K562 (cell line): Measurements from ENCODE around the gene TXNL4A. TPM values are rescaled to one million over a fixed set of nuclear protein-coding genes. Genes with fewer than 3 reads are reported as not detected.

Experiments
- ATAC-seq: fragments of 200-7000 bp; cut with Tn5 transposase; 3 replicates; pipeline ENCODE4 v1.9.1; 2020; ENCODE audit warnings: moderate library complexity
- BruUV-seq: library from RNA; stranded (reverse); fragments of 400-500 nt; replicated peaks from 2 replicates; lab custom pipeline; 2021; lab: Mats Ljungman, UMichigan
- CTCF ChIA-PET: fragments of 300-600 bp; formaldehyde crosslinking; extraction: SDS; loops from one replicate; lab custom pipeline; 2021; ENCODE audit warnings: low intra/inter-chr PET ratio; lab: Yijun Ruan, JAX
- POLR2A ChIA-PET: fragments of 300-600, 350-650 bp; sonication (Branson Sonifier 250); formaldehyde crosslinking; extraction: SDS; loops from one replicate; lab custom pipeline; 2021; ENCODE audit warnings: antibody characterized with exemption, inconsistent platforms; lab: Yijun Ruan, JAX
- DNase-seq, 4 experiments: peaks; one replicate each; pipeline versions ENCODE4 v3.0.0 to v3.0.0-alpha.2; 2011 to 2018; ENCODE audit warnings: low spot score in 3 of 4, mixed read lengths in 3 of 4; ENCODE audit errors: extremely low read depth in 1 of 4
- FAIRE-seq: peaks from 2 replicates; lab custom pipeline; 2011; peaks lifted over from hg19 to GRCh38; lab: Jason Lieb, UNC
- H2AFZ ChIP-seq: 2 replicates; pipeline ENCODE4 v1.6.0; 2011; ENCODE audit warnings: low read depth, low read length, control low read depth, inconsistent platforms
- H3K27ac ChIP-seq: fragments of 200-600 bp; 3 replicates; pipeline ENCODE4 v1.8.0; 2011; ENCODE audit warnings: low read depth, mild to moderate bottlenecking, control low read depth, inconsistent platforms, low read length, moderate library complexity, mixed read lengths; ENCODE audit errors: extremely low read depth
- H3K27me3 ChIP-seq, 2 experiments: fragments of 300-600 bp in 1 of 2; 2 replicates in 1 of 2; 3 replicates in 1 of 2; pipeline versions ENCODE4 v1.6.0 to v1.8.0; 2011; ENCODE audit warnings: inconsistent platforms in 2 of 2, low read length in 2 of 2, mild to moderate bottlenecking in 1 of 2, mixed read lengths in 1 of 2, moderate library complexity in 1 of 2; ENCODE audit not compliant: control insufficient read depth in 2 of 2, insufficient read depth in 2 of 2
- H3K36me3 ChIP-seq: fragments of 300-600 bp; 3 replicates; pipeline ENCODE4 v1.8.0; 2011; ENCODE audit warnings: mild to moderate bottlenecking, low read length, inconsistent platforms; ENCODE audit not compliant: control insufficient read depth, insufficient read depth
- H3K4me1 ChIP-seq, 2 experiments: fragments of 200-600 bp in 1 of 2; replicated peaks in 1 of 2; 2 replicates in 1 of 2; 3 replicates in 1 of 2; pipeline versions ENCODE4 v1.5.1 to v1.8.0; 2011; ENCODE audit warnings: inconsistent platforms in 2 of 2, low read length in 2 of 2, mild to moderate bottlenecking in 1 of 2, mixed read lengths in 1 of 2, moderate library complexity in 1 of 2; ENCODE audit not compliant: control insufficient read depth in 2 of 2, insufficient read depth in 2 of 2
- H3K4me2 ChIP-seq: 2 replicates; pipeline ENCODE4 v1.6.1; 2011; ENCODE audit warnings: low read length, control low read depth, inconsistent platforms, mixed read lengths; ENCODE audit not compliant: insufficient read depth
- H3K4me3 ChIP-seq: fragments of 200-600 bp; sonication (generic), shearing (Covaris generic); 2 replicates; pipeline ENCODE4 v1.5.1; 2016; ENCODE audit warnings: control low read depth, inconsistent platforms
- H3K79me2 ChIP-seq: fragments of 200-600 bp; 3 replicates; pipeline ENCODE4 v1.8.0; 2011; ENCODE audit warnings: low read length, inconsistent platforms; ENCODE audit not compliant: control insufficient read depth, insufficient read depth
- H3K9ac ChIP-seq, 2 experiments: 2 replicates each; pipeline versions ENCODE4 v1.6.0 to v1.6.1; 2011; ENCODE audit warnings: low read depth in 2 of 2, low read length in 2 of 2, control low read depth in 1 of 2, inconsistent platforms in 1 of 2, mild to moderate bottlenecking in 1 of 2, mixed read lengths in 1 of 2; ENCODE audit not compliant: insufficient read depth in 1 of 2
- H3K9me1 ChIP-seq: one replicate; pipeline ENCODE4 v1.6.0; 2011; ENCODE audit warnings: inconsistent platforms, mild to moderate bottlenecking, low read length, moderate library complexity; ENCODE audit not compliant: control insufficient read depth, insufficient read depth
- H3K9me3 ChIP-seq: replicated peaks from 2 replicates; pipeline ENCODE4 v1.5.1; 2011; ENCODE audit warnings: low read depth, low read length, inconsistent platforms; ENCODE audit not compliant: control insufficient read depth, insufficient read depth
- H4K20me1 ChIP-seq: replicated peaks from 2 replicates; pipeline ENCODE4 v1.6.1; 2011; ENCODE audit warnings: low read length, inconsistent platforms, mixed read lengths; ENCODE audit not compliant: control insufficient read depth, insufficient read depth
- ZNF696 ChIP-seq: fragments of 250-450 bp; sonication (Bioruptor Pico); conservative IDR thresholded peaks from 2 replicates; pipeline ENCODE4 v1.4.0; 2020; ENCODE audit warnings: mild to moderate bottlenecking, moderate library complexity
- WGBS: fragments of 100-300 bp; shearing (Covaris generic); methylation state at CpG from one replicate; pipeline ENCODE4 v1.1.6; 2016; ENCODE audit warnings: low coverage, mixed read lengths; ENCODE audit not compliant: insufficient coverage; ENCODE audit errors: missing lambda C conversion rate; 5-methylcytosine and 5-hydroxymethylcytosine counted together
- in situ Hi-C: fragments of 300-500 bp; cut with MboI; formaldehyde crosslinking; loops from 4 replicates; pipeline ENCODE4 v1.15.0; 2018; ENCODE audit warnings: inconsistent platforms, mixed read lengths
- intact Hi-C: fragments of 100-400 bp; cut with micrococcal nuclease; formaldehyde crosslinking; loops from 2 replicates; pipeline ENCODE4 v1.14.2; 2022
- polyA plus RNA-seq, 8 experiments: library from polyadenylated mRNA; depleted of rRNA in 4 of 8; stranded (reverse) in 5 of 8; unstranded in 3 of 8; fragments of >200 nt; fragmentation: Nextera tagmentation in 2 of 8; fragmentation: Illumina TruSeq in 1 of 8; extraction: Ambion mirVana in 2 of 8; extraction: Trizol in 1 of 8; gene quantifications; 2 replicates each; pipeline versions ENCODE4 v1.2.1 to v1.2.3, GENCODE V29; 2011 to 2014; ENCODE audit warnings: inconsistent platforms in 1 of 8, missing spikeins in 1 of 8
- total RNA-seq, 7 experiments: library from RNA; depleted of rRNA in 6 of 7; stranded (reverse); fragments of >200 nt in 6 of 7; fragmentation: Illumina TruSeq in 2 of 7; extraction: Trizol in 2 of 7; gene quantifications; 2 replicates each; pipeline versions ENCODE4 v1.2.1 to v1.2.3, GENCODE V29; 2011 to 2021; ENCODE audit warnings: low replicate concordance in 1 of 7
- TF ChIP-seq, protein P1 (sequence below): sonication (generic); formaldehyde crosslinking; IDR thresholded peaks from 2 replicates; pipeline ENCODE4 v1.8.0; 2023; ENCODE audit warnings: missing genetic modification reagents, mild to moderate bottlenecking, borderline replicate concordance

The TXNL4A gene
- total and polyA plus RNA-seq, 9 of the 15 experiments (the other 6 are each of a cell fraction or from before 2014, with no cell fraction given) = 27.0 to 132 (median 87.5) TPM

DNA sequence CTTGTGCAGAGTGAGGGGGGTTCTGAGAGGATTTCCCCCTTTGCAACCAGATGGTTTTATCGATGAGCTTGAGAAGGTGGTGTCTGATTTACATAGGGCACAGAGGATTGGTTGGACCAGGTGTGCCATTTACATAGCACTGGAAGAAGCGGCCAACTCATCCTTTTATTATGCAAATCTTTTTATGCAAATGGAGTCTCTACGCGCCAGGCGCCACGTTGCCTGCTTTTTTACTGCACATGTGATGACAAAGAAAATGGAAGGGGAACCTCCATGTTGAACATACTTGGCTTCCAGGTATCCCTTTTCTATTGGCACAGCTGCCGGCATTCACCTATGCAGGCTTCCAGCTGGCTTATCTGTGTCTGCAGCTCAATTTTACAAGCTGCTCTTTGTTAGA lies 18.4 kb upstream of the TXNL4A start:
- Histone ChIP-seq H3K4me3 (no peak overlapping the region), H3K36me3 (no peaks in the 10 kb centered on the region), H3K4me1 (peaks cover 4 to 14% of the 10 kb centered on the region in 2 experiments; a peak in 3 of 5 replicates), H3K9me3 (no peaks in the 10 kb centered on the region), H3K27me3 (no peaks in the 10 kb centered on the region), H4K20me1 (no peaks in the 10 kb centered on the region), H3K4me2 (no peak overlapping the region), H3K9me1 (no peaks in the 10 kb centered on the region), H3K79me2 (no peaks in the 10 kb centered on the region), H3K9ac (no peak overlapping the region), H3K27ac (no peak overlapping the region), H2AFZ (no peak overlapping the region)
- intact Hi-C loops (no loop called here), in situ Hi-C loops (no loop called here)
- FAIRE-seq (no peak), DNase-seq (no peak), ATAC-seq (no peak)
- POLR2A ChIA-PET = interaction anchor here (0.6 kb wide), 1 partner anchor 19 kb away, joined by 3 read pairs; no protein-coding TSS in a partner anchor
- BruUV-seq = no TSS peak
- WGBS = 55% methylated on average over 6 of the region's 7 CpGs
- CTCF ChIA-PET = no interaction called here
- no peak for TF ChIP-seq ZNF696 (CRISPR knock-in tag)
- TF ChIP-seq, protein P1, sequence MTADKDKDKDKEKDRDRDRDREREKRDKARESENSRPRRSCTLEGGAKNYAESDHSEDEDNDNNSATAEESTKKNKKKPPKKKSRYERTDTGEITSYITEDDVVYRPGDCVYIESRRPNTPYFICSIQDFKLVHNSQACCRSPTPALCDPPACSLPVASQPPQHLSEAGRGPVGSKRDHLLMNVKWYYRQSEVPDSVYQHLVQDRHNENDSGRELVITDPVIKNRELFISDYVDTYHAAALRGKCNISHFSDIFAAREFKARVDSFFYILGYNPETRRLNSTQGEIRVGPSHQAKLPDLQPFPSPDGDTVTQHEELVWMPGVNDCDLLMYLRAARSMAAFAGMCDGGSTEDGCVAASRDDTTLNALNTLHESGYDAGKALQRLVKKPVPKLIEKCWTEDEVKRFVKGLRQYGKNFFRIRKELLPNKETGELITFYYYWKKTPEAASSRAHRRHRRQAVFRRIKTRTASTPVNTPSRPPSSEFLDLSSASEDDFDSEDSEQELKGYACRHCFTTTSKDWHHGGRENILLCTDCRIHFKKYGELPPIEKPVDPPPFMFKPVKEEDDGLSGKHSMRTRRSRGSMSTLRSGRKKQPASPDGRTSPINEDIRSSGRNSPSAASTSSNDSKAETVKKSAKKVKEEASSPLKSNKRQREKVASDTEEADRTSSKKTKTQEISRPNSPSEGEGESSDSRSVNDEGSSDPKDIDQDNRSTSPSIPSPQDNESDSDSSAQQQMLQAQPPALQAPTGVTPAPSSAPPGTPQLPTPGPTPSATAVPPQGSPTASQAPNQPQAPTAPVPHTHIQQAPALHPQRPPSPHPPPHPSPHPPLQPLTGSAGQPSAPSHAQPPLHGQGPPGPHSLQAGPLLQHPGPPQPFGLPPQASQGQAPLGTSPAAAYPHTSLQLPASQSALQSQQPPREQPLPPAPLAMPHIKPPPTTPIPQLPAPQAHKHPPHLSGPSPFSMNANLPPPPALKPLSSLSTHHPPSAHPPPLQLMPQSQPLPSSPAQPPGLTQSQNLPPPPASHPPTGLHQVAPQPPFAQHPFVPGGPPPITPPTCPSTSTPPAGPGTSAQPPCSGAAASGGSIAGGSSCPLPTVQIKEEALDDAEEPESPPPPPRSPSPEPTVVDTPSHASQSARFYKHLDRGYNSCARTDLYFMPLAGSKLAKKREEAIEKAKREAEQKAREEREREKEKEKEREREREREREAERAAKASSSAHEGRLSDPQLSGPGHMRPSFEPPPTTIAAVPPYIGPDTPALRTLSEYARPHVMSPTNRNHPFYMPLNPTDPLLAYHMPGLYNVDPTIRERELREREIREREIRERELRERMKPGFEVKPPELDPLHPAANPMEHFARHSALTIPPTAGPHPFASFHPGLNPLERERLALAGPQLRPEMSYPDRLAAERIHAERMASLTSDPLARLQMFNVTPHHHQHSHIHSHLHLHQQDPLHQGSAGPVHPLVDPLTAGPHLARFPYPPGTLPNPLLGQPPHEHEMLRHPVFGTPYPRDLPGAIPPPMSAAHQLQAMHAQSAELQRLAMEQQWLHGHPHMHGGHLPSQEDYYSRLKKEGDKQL (CRISPR knock-in tag) = no peak
